Cerebellar cortex (tissue), 1 donor: ENCODE results near the gene MUC12.

Experiments
- DNase-seq: peaks from one replicate; pipeline ENCODE4 v3.0.0-alpha.2; 2015; ENCODE audit warnings: low spot score

Gene MUC12

GRCh38 chr7:101066141-101066832 lies 96.9 kb downstream of the MUC12 start:
- DNase-seq, result no peak

GRCh38 chr7:101066833-101067177 lies 97.4 kb downstream of the MUC12 start:
- no peak for DNase-seq

- no peak for DNase-seq
Measured at GRCh38 chr7:101068401-101068800, 99.0 kb downstream of the MUC12 start.
